ENCODE data around the gene S100A12.

S100A12 gene

DNA sequence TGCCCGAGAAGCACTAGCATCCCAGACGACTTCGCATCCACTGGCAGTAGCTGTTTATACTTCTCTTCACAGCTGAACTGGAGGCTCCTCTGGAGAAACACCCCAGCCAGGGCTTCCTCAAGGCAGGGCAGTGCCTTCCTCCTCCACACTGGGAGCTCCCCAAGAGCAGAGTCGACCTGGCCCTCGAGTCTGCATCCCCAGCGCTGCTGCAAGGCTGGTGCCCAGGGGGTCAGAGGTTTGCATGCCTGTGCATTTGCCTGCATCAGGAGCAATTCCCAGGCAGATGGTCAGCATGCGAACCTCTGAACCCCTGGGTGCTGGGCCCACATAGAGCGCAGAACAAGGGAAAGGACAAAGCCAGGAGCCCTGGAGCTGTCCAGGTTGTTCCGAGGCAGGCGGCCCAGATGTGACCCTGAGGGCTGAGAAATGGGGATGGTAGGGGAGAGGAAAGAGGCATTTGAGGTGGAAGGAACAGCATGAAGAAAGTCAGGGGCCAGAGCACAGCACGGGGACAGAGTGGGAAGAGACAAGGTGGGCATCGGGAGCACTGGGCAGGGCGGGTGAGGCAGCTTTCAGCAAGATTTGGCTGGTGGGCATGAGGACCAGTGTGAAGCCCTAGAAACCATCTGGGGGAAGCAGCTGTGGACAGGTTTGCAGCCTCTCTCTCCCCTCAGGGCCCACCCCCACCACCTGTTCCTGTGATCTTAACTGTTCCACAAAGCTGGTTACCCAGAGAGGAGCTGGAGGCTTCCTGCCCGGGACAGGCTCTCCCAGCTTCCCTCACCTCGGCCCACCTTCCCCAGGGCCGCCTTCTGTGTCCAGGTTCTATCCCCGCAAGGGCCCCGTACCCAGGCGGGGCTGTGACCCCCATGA lies 21.9 kb upstream of the S100A12 start:
- DNase-seq (ENCODE audit: low read depth), result no peak

DNA sequence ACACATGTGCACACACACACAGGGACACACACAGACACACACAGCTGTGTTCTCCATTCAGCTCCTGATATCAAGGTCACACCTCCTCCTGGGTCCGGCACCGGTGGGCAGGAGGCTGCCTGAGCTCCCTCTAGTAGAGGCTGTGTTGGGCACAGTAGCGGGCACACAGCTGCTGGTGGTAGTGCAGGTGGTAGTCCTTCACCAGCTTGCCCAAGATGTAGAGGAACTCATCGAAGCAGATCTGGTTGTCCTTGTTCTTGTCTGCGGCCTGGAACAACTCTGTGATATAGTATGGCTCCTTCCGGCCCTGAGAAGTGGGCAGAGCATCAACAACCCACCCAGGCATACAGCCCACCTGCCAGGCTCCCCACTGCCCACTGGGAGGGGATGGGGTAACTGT lies 21.0 kb upstream of the S100A12 start:
- no peak for DNase-seq (ENCODE audit: low read depth)

DNA sequence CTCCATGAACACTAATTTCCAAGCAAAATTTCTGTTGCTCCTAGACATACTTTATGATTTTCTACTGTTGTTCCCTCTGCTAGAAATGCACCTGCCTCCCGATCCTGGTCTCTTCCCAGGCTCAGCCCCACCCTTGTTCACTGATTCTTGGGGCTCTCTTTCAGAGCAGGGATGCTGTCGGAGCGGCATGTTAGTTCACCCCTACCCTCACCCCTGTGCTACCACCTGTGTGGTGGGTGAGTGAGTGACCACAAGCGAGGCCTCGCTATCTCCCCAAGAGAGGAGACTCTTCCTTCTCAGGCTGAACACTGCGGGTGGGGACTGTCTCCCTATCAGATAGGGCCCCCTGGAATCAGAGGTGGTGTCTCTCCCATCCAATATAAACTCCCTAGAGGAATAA lies 20.4 kb upstream of the S100A12 start:
- DNase-seq (ENCODE audit: low read depth), result no peak

GRCh38 chr1:153395136-153395685 lies 19.8 kb upstream of the S100A12 start:
- no peak for DNase-seq (ENCODE audit: low read depth)

GRCh38 chr1:153394391-153394790 lies 19.0 kb upstream of the S100A12 start:
- DNase-seq (ENCODE audit: low read depth), result no peak

- DNase-seq (ENCODE audit: low read depth), result no peak
These were observed 18.5 kb upstream of the S100A12 start for GRCh38 chr1:153393926-153394325.

DNA sequence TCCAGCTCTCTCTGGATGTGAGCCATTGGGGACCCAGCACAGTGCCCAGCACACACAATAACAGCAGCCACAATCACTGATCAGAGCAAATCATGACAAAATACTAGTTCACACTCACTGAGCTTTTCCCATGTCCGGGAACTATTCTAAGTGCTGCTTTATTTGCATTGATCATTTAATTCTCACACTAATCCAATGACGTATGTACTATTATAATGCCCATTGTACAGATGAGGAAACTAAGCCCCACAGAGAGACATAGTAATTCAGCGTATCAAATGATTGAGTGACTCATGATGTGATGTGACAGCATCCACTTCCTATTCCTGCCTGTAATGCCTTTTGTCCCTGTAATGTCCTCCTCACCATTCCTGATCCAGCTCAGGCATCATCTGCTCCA lies 17.4 kb upstream of the S100A12 start:
- no peak for DNase-seq (ENCODE audit: low read depth)

DNA sequence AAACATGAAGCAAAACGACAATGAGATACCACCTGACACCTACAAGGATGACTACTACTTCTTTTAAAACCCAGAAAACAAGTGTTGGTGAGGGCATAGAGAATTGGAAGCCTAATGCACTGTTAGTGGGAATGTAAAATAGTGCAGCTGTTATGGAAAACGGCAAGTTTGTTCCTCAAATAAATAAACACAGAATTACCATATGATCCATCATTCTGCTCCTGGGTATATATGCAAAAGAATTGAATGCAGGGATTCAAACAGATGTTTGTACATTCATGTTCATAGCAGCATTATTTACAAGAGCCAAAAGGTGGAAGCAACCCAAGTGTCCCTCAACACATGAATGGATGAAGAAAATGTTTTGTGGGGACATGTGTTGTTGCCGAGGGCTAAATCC lies 16.8 kb upstream of the S100A12 start:
- no peak for DNase-seq (ENCODE audit: low read depth)

GRCh38 chr1:153390938-153391710 lies 15.7 kb upstream of the S100A12 start, which contains the start of gene S100A8:
TSS of gene S100A8 (minus strand) at chr1:153391073. CDS start at chr1:153390535, 538 bp downstream.
- DNase-seq (ENCODE audit: low read depth), result no peak

- no peak for DNase-seq (ENCODE audit: low read depth)
These were observed 14.8 kb upstream of the S100A12 start for GRCh38 chr1:153389973-153390879.

- no peak for DNase-seq (ENCODE audit: low read depth)
These were observed 14.0 kb upstream of the S100A12 start for GRCh38 chr1:153389401-153389800.

- DNase-seq (ENCODE audit: low read depth), result no peak
These were observed 12.4 kb upstream of the S100A12 start for GRCh38 chr1:153387785-153388184.

- DNase-seq (ENCODE audit: low read depth), result no peak
These were observed 11.6 kb upstream of the S100A12 start for GRCh38 chr1:153387001-153387400.

DNA sequence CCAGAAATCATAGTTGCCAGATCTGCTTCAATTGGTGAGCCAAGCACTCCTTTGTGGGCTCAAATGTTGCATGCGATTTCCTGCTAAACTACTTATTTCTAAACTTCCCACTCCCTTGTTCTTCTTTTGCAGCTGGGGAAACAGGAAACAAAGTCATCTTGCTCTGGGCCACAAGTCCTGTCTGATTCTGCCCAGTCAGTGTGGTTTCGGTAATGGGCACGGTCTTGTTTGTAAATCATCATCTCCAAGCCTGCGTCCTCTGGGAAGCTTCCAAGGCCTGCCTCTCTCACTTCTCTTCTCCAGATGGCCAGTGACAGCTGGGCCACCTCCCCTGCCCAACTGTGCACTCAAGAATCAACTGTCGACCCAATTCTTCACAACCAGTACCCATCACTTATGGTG lies 11.1 kb upstream of the S100A12 start:
- DNase-seq (ENCODE audit: low read depth), result no peak

GRCh38 chr1:153384958-153385580 lies 9.6 kb upstream of the S100A12 start:
- DNase-seq (ENCODE audit: low read depth), result no peak

- no peak for DNase-seq (ENCODE audit: low read depth)
These were observed 5.3 kb upstream of the S100A12 start for GRCh38 chr1:153380711-153381110.

- DNase-seq (ENCODE audit: low read depth), result no peak
These were observed 4.2 kb upstream of the S100A12 start for GRCh38 chr1:153379591-153379990.

- DNase-seq (ENCODE audit: low read depth), result no peak
These were observed 1.4 kb downstream of the S100A12 start for GRCh38 chr1:153374071-153374470.

- no peak for DNase-seq (ENCODE audit: low read depth)
These were observed 2.9 kb downstream of the S100A12 start for GRCh38 chr1:153372571-153372970.

DNA sequence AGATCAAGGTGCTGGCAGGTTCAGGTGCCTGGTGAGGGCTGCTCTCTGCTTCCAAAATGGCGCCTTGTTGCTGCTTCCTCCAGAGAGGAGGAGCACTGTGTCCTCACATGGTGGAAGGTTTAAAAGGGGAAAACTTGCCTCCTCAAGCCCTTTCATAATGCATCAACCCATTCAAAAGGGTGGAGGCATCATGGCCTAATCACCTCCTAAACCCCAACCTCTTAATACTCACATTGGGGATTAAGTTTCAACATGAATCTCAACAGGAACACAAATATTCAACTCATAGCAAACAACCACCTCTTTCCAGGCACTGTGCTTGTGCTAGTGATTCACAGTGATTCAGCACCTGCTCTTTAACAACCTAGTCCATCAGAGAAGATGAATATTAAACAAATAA lies 4.2 kb downstream of the S100A12 start:
- no peak for DNase-seq (ENCODE audit: low read depth)

DNA sequence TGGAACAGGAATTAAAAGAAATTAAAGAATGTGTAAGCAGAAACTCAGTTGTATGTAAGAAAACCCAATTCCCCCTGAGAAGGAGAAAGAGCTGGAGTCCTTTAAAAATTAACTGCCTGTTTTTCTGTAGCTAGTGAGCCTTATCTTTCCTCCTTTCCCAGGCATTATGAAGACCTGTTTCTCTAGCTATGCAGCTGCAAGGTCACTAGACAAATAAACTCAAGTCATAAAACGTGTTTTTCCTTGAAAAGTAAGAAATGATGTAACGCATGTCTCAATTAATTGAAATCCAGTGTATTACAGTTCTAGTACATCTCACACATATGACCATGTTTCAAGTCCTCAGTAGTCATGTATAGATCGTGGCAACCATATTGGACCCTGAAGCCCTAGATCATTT lies 5.3 kb downstream of the S100A12 start:
- no peak for DNase-seq (ENCODE audit: low read depth)

All from stimulated activated CD4-positive, alpha-beta T cell treated with anti-CD3 and anti-CD28 coated beads, Interleukin-2, amount 100 ng/mL, for 4 hours (primary cell).